ENCODE data around the gene EPS8L2. TPM values are rescaled to one million over a fixed set of nuclear protein-coding genes. Genes with fewer than 3 reads are reported as not detected.

The EPS8L2 gene
- total RNA-seq, 1 experiment from 2014 or later: 92.8 TPM

DNA sequence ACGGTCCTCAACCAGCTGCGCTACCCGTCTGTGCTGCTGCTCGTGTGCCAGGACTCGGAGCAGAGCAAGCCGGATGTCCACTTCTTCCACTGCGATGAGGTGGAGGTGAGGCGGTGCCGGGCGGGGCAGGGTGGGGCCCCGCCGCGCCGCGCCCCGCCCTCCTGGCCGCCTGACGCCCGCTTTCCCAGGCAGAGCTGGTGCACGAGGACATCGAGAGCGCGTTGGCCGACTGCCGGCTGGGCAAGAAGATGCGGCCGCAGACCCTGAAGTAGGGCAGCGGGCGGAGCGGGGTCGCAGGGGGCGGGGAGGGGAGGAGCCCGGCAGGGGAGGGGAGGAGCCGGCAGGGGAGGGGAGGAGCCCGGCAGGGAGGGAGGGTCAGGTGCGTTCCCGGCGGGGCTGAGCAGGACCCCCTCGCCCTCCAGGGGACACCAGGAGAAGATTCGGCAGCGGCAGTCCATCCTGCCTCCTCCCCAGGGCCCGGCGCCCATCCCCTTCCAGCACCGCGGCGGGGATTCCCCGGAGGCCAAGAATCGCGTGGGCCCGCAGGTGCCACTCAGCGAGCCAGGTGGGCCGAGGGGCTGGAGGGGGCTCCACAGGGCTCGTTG is 14.7 kb downstream of the EPS8L2 start:
- Histone ChIP-seq H3K9ac (ENCODE audit: extremely low read depth, insufficient read length, low read length) (no peak overlapping the region), H4K5ac (ENCODE audit: insufficient read length, low read depth, low read length) (no peak overlapping the region), H3K4ac (ENCODE audit: low read depth, low read length) (no peak overlapping the region), H3K14ac (ENCODE audit: insufficient read depth, low read length) (0 out of 2 replicates have a peak overlapping the region, but pooled peaks have one; percentile 34), H3K27me3 (ENCODE audit: insufficient read depth, low read length) (no peaks in the 10 kb centered on the region), H3K18ac (ENCODE audit: insufficient read length, low read depth, low read length) (peak overlapping the region; percentile 17), H3K23ac (ENCODE audit: insufficient read length, low read depth, low read length) (no peak overlapping the region), H2BK20ac (ENCODE audit: low read depth, low read length, poor library complexity, severe bottlenecking) (no peak overlapping the region), H2AFZ (ENCODE audit: low read length) (no peak overlapping the region), H2AK5ac (ENCODE audit: insufficient read length, low read length) (no peak overlapping the region), H3K27ac (ENCODE audit: insufficient read length, low read depth, low read length) (no peak overlapping the region), H2BK120ac (ENCODE audit: low read depth, low read length, poor library complexity, severe bottlenecking) (no peak overlapping the region), H3T11ph (ENCODE audit: low read length) (no peak overlapping the region), H4K91ac (ENCODE audit: insufficient read length, low read depth, low read length) (no peak overlapping the region), H3K23me2 (ENCODE audit: insufficient read length, low read depth, low read length, poor library complexity, severe bottlenecking) (no peaks in the 10 kb centered on the region), H3K79me1 (ENCODE audit: insufficient read depth, low read depth, low read length, poor library complexity, severe bottlenecking) (no peaks in the 10 kb centered on the region), H4K20me1 (ENCODE audit: control insufficient read depth, insufficient read depth, insufficient read length) (no peaks in the 10 kb centered on the region), H3K4me1 (ENCODE audit: insufficient read depth, low read length) (no peaks in the 10 kb centered on the region), H4K8ac (replicated peaks; ENCODE audit: insufficient read length, low read depth, low read length) (no peak overlapping the region), H2BK12ac (ENCODE audit: insufficient read length, low read depth, low read length) (no peak overlapping the region), H3K56ac (ENCODE audit: insufficient read length, low read depth, low read length) (no peak overlapping the region), H3K79me2 (ENCODE audit: insufficient read depth, low read length) (no peaks in the 10 kb centered on the region), H3K9me3 (ENCODE audit: control insufficient read depth, low read depth, low read length) (no peaks in the 10 kb centered on the region), H2BK5ac (ENCODE audit: insufficient read length, low read length) (no peak overlapping the region), H2BK15ac (ENCODE audit: low read depth, low read length) (no peak overlapping the region), H3K4me2 (ENCODE audit: insufficient read depth, insufficient read length, low read length) (peak overlapping the region; percentile 51)
- TF ChIP-seq, protein P1, sequence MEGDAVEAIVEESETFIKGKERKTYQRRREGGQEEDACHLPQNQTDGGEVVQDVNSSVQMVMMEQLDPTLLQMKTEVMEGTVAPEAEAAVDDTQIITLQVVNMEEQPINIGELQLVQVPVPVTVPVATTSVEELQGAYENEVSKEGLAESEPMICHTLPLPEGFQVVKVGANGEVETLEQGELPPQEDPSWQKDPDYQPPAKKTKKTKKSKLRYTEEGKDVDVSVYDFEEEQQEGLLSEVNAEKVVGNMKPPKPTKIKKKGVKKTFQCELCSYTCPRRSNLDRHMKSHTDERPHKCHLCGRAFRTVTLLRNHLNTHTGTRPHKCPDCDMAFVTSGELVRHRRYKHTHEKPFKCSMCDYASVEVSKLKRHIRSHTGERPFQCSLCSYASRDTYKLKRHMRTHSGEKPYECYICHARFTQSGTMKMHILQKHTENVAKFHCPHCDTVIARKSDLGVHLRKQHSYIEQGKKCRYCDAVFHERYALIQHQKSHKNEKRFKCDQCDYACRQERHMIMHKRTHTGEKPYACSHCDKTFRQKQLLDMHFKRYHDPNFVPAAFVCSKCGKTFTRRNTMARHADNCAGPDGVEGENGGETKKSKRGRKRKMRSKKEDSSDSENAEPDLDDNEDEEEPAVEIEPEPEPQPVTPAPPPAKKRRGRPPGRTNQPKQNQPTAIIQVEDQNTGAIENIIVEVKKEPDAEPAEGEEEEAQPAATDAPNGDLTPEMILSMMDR (conservative IDR thresholded peaks at IDR 0.05): peak; percentile 21; the same call in 1 of the 3 replicates
- DNase-seq: peak; percentile 94
- peak overlapping the region; percentile 41 to 71; a peak in 3 of 5 replicates for H3K4me3 Mint-ChIP-seq
- H3K36me3 Mint-ChIP-seq (ENCODE audit: insufficient read depth in 1 of 3, low read depth in 3 of 3): peaks cover 0 to 13% (median 0%) of the 10 kb centered on the region in 3 experiments; a peak in 3 of 7 replicates
- WGBS (ENCODE audit: extremely low coverage, insufficient read length, low lambda C conversion rate): no CpG with 5 or more reads among the region's 53 CpGs
- H3K4me1 Mint-ChIP-seq: peaks cover 3 to 22% of the 10 kb centered on the region in 2 experiments; a peak in 3 of 4 replicates
- no peaks in the 10 kb centered on the region for H3K27me3 Mint-ChIP-seq (ENCODE audit: low read depth)
- no peak overlapping the region for H3K27ac Mint-ChIP-seq
- H3K9me3 Mint-ChIP-seq: peaks cover 3 to 4% of the 10 kb centered on the region in 2 experiments; a peak in 1 of 5 replicates
